ENCODE results near the gene CELSR1.

The CELSR1 gene

DNA sequence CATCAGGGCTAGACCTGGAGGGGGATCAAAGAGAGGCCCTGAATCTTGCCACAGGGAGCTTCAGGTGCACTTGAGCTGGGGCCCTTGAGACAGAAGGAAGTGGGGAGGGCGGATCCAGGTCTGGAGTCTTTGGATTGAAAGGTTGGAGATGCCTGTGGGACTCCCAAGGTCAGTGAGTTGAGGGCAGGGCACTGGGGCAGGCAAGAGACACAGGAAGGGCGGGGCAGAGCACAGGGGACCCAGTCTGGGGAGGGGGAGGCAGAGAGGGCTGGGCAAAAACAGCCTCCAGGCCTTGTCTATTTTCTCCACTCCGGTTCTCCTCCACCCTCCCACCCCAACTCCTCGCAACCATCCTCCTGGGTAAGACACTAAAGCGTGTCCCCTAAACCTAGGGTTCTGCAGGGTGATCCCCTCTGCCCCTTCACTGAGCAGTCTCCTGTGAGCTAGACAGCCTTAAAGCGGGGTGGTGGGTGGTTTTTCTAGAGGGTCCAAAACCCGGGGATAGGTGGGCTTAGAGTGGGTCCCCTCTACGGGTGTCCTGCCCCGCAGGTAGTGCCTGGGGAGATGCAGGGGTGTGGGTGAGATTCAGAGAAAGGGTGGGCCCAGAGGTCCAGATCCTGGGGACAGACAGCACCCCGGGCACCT, 38.6 kb upstream of the CELSR1 start:
- no peak for DNase-seq

DNA sequence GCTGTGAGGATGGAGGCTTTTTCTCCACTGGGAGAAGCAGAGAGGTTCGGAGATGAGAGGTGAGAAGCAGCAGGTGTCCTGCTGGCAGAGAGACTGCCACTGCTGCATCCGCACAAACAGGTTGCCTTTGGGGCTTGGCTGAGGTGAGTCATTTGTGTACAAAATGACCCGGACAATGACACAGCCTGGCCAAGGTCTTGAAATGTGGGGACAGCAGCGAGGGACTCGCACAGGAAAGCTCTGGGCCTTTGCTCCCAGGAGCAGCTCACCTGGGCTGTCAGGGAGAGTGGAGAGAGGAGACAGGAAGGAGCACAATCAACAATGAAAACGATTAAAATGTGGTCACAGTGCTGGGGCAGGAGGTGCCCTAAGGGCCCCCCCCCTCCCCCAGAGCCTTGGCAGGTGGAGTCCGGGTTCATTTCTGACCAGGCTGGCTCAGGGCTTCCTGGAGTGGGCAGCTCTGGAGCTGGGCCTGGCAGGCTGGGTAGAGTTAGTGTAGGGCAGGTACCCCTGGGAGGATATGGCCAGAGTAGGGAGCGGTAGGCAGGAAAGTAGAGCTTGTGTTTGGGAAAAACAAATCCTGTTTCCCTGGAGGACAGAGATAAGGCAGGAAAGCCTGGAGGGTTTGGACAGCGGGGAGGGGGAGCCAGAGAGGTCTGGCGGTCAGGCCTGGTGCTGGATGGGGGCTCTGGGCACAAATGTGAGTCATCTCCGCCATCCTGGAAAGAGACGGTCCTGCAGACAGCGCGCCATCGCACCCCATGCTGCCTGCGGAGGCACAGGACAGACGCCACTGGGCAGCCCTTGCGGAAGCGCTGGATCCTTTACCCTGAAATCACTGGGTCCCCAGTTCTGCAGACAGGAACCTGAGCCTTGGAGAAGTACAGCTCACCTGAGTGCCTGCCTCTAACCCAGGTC, 37.8 kb upstream of the CELSR1 start:
- DNase-seq, result no peak

DNA sequence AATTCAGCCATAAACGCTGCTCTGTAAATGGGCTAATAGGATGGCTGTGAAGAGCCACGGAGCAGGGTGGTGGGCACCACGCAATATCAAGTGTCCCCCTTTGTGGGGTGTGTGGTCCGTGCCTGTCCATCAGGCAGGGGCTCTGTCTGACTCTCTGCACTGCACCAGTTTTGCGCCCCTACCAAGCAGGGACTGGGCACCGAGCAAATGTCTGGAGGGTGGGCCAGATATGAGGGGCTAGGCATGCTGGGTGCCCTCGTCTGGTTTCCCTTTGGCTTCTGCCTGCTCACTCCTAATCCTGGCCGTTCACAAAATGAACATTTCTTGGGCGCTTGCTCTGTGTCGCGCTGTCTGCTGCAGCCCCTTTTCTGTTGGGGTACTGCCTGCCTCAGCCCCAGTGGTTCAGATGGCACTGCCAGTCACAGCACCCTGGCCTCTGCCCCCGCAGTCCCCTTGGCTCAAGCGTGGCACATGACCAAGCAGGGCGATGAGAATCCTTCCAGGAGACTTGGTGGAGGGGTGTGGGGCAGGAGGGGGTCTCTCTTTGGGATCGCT, 37.1 kb upstream of the CELSR1 start:
- DNase-seq, result no peak

DNA sequence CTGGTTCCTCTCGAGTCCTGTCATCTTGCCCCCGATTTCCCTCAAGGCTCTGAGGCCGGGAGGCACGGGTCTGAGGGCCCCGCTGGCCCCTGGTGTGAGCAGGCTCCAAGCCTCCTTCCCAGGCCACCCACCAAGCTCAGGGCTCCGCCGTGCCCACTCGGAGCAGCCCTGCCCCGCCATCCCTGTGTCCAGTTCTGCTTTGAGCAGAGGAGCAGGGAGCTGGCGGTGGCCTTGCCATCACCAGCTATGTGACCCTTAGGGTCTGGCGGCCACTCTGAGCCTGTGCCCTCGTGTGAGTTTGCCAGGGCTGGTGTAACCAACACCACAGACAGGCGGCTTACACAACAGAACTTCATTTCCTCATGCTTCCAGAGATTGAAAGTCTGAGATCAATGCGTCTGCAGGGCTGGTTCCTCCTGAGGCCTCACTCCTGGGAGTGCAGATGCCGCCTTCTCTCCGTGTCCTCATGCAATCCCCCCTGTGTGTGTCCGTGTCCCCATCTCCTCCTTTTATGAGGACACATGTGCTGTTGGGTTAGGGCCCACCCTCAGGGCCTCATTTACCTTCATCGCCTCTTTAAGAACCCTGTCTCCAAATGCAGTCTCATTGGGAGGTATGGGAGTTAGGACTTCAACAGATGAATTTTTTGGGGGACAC, 36.5 kb upstream of the CELSR1 start:
- DNase-seq, result peak; percentile 82

DNA sequence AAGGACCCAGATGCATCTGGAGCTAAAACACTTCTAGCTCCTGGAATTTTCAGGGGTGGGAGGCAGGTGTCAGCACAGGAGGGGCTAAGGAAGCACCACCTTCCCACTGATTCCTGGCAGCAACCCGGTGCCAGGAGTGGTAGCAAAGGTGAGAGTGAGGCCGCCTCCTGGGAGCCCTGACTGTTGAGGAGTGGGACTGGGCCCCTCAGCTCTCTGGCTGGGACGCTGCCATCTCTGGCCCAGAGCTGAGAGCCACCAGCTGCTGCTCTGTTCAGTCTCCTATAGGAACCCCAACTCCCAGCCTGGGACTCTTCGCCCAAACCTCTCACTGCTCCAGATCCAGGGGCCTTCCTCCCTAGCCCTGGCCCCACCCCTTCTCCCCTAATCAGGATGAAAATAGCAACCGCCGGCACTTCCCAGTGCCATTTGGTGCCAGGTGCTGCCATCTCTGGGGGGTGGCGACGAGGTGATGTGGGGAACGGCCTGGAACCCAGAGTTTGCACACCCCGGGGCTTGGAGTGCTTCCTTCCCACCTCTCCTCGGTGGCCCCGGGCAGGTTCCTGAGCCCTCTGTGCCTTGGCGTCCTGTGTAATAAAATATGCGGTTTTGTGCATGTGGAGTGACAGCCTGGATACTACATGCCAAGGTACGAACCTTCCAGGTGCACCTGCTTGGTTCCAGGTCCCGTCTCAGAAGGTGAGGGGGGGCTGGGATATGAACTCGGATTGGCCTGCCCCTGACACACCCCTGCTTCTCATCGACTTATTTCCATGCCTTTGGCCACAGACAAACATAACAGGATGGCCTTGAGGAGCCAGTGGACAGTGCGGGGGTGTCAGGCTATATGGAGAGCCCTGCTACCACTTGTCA, 35.7 kb upstream of the CELSR1 start:
- no peak for DNase-seq

DNA sequence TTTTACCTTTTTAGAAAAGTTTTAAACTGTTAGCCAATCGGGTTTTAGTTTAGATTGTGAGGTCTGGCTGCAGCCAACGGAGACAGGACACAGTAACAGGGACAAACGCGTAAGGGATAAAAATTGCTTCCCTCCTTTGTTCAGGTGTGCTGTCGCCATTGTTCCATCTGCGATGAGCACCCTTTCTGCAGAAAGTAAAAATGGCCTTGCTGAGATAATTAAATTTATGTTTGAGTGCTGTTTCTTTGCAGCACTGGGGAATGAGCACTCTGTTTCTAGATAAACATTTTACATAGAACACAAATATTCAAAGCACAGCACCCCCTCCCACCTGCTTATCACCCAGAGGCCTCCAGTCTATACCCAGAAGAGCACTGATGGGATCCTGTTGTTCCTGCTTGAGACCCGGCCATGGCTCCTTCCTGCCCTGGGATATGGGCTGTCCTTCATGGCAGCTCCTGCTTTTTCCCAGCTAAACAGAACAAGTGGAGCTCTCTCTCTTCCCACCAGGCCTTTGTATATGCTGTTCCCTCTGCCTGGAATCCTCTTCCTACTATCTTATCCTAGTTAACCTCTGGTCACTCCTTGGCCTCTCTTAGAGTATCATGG, 34.3 kb upstream of the CELSR1 start:
- DNase-seq, result no peak

DNA sequence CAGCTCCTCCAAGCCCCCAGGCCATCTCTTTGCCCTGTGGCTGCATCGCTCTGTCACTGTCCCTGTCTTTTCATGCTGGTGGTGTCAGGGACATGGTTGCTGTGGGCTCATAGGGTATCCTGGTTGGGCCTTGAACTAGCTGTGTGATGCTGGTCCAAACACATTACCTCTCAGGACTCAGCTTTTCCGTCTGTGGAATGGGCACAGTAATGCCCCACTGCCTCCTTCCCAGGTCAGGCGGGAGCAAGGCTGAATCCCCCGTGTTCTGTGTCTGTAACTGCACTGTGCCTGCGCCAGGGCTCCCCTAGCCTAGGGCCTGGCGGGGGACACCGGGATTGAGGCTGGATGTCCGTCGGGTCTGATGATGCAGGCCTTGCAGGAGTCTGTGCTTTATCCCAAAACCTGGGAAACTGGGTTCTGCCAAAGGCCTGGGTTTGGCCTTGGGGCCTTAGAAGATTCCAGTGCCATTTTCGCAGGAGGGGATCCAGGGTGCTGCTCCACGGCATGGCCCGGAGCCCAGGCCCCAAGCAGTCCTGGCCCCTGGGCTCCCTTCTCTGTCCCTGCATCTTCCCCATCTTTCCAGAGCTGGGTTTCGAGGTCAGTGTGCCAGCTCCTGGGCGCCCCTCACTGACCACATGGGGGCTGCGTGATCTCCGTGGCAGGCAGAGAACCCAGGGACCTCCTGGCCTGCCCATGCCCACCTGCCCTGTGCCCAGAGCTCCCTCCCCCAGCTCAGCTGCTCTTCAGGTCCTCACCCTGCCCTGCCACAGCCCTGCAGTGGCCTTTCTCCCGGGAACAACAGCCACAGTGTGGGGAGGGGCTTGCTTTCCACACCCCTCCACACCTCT, 32.7 kb upstream of the CELSR1 start:
- DNase-seq, result no peak

DNA sequence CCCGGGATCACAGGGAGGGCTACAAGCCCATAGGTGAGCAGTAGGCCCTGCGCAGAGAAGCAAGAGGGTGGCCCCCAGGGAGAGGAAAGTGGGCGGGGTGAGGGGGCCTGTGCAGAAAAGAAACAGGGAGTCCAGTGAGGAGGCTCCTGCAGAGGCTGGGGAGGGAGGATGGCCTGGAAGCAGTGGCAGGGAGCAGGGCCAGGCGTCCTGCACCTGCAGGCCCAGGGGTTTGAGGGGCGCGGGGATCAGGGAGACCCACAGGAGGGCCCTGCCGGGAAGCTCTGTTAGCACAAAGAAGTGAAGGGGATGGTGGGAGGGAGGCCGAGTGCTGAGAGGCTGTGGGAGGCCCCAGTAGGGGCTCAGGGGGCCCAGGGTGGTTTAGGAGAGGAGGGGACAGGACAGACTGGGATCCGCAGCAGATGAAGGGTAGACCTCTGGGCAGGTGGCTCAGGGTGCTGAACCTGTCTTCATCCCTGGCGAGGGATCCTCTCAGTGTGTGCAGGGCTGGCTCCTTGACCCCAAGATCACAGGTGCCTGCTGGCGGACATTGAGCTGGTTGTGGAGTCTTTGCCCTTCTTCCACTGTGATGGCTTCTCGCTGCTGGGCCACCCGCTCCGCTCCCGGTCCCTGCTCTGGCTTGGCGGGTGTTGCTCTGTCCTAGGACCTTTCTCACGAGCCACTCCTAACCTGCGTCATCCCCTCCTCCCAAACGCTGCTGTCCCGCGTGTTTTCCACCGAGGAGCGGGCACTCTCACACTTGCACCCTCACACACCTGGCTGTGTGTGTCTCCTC, 31.8 kb upstream of the CELSR1 start:
- DNase-seq, result no peak

DNA sequence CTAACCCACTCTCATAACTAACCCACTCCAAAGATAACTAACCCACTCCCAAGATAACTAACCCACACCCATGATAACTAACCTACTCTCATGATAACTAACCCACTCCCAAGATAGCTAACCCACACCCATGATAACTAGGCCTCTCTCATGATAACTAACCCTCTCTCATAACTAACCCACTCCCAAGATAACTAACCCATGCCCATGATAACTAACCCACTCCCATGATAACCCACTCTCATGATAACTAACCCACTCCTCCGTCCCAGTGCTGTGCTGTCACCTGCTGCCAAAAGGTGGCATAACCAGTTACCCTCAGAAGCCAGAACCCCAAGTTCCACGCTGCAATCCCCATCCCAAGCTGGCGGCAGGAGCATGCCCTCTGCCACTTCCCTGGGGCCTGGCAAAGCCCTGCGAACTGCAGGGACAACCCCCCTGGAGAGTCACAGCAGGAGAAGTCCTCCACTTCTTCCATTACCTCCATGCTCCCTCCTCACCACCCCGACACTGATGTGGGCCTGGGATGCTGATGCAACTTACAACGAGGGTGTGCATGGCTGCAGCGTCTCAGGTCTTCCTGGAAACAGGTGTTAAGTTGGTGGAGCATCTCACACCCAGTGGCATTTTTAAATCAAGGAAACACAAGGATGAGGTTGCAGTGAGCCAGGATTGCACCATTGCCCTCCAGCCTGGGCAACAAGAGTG, 30.8 kb upstream of the CELSR1 start:
- no peak for DNase-seq

DNA sequence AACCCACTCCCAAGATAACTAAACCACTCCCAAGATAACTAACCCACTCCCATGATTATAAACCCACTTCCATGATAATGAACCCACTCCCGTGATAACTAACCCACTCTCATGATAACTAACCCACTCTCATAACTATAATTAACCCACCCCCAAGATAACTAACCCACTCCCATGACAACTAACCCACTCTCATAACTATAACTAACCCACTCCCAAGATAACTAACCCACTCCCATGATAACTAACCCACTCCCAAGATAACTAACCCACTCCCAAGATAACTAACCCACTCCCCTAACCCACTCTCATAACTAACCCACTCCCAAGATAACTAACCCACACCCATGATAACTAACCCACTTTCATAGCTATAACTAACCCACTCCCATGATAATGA, 30.1 kb upstream of the CELSR1 start:
- no peak for DNase-seq

DNA sequence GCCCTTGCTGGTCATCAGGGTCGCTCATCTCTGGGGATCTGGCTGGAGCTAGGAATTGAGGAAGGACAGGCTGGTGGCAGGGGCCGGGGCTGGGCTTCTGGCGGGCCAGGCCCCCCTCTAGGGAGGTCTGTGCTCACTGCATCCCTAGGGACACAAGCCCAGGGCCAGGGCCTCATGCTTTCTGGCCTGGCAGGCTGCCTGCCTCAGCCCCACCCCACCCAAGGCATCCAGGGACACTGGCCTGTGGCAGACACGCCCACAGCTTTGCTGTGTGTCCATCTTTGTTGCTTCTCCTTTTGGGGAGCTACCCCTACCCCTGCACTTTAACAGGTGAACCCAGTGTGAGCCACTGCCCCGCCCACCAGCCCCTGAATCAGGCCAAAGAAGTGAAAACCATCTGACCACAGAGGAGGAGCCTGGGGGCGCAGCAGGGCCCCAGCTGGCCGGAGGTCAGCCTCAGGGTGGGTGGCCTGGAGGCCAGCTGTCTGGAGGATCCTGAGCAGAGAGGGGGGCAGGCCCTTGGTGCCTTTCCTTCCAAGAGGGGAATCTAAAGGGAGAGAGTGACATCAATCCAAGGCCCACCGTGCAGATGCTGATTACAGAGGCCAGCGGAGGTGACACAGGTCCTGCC, 26.8 kb upstream of the CELSR1 start:
- no peak for DNase-seq

DNA sequence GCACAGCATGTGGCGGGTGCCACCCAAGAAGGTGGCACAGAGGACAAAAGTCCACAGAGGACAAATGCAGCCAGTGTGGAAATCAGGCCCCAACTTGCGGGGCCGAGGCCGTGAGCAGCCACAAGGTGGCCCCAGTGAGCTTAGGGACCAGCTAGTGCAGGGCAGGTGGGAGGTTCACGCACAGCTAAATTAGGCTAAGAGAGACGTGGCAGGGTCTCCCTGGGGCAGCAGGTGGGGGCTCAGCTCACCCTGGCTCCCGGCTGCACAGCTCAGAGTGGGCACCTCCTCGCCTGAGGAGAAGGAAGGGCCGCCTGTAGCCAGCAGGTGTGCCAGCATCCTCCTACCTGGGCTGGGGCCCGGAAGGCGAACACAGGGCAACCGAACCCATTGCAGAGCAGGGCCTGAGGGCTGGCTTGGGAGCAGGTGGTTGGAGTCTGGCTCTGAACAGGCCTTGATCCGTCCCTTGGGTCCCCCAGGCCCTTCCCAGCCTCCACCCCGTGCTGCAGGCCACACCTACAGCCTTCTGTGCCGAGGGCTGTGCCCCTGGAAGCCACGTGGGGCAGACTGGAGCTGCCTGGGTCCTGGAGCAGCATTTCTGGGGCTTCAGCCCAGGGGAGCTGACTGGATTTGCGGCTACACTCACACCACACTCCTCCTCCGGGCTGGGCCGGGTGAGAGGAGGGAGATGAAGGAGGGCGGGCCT, 26.1 kb upstream of the CELSR1 start:
- peak; percentile 66 for DNase-seq

DNA sequence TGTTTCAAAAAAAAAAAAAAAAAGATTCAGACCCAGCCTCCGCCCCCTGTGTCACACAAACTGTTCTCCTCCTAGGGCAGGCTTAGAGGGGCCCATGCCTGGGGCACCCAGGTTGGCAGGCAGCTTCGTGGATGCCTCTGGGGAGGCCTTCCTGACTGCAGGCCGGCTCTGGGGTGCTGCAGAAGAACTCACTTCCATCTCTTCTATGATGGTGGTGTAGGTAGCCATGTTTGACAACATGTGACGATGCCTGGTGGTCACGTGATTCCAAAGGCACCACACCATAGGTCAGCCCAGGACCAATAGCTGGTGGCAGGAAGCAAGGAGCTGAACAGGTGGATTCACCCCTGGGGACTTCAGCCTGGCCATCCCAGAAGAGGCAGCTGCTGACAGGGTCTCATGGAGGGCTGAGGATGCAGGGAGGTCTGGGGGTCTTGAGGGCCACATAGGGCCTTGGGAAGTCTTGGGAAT, 24.1 kb upstream of the CELSR1 start:
- no peak for DNase-seq

DNA sequence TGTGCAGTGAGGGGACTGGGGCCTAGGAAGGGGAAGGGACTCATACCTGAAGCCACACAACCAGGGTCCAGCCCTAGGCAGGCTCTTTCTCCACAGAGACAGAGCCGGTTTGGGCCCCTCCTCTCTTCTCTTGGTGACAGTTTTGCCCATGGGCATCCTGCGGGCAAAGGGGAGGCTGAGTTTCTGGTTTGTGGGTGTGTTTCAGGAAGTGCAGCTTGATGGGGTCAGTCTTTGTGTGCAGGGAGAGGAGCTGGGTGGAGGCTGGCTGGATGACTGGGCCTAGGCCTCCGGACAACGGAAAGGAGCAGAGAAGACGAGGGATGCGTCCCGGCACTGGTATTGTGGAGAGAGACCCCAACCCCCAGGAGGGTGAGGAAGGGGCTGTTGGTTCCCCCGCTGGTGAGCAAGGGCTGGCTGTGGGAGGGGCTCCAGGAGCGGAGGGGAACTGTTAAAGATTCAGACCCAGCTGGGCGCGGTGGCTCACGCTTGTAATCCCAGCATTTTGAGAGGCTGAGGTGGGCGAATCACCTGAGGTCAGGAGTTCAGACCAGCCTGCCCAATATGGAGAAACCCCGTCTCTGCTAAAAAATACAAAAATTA, 23.4 kb upstream of the CELSR1 start:
- DNase-seq, result no peak

DNA sequence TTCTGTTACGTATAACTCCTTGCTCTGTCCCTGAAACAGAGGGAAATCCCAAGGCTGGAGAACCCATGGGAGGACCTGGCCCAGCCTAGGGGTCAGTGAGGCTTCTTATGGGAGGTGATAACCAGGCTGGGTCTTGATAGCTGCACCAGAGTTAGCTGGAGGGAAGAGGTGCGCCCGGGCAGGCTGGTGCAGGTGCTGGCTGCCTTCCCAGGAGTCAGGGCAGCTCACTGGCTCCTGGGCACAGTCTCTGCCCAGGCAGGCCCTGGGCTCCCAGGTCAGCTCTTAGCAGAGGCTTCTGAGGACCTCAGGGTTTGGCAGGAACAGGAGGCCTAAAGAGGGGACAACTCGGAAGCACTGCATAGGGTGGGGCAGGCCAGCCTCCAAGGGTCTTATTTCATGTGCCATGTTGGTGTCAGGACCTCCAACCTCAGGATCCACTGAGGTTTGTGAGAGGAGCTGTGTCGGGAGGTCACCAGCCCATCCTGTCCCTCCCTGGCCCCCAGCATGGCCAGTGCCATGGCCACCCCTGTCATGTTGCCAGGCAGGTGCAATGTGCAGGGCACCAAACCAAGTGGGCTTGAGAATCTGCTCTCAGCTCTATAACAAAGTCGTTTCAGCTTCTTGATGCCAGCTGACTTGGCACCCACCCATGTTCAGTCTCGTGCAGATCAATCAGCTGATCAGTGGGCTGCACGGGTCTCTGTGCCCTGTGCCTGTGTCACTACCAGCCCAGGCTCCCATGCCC, 20.5 kb upstream of the CELSR1 start:
- no peak for DNase-seq

DNA sequence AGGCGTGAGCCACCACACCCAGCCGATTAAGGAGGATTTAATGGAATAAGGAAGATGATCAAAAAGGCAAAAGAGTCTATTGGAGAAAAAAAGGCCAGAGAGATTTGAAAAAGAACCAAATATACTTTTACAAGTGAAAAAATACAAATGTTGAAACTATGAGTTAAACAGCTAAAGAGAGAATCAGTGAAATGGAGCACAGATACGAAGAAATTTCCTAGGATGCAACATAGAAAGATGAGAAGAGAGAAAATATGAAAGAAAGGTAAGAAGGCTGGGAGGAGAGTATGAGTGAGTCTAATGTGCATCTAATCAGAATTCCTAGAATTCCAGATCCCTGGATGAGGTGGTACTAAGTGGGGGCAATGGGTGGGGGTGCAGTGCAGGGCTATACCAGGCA, 19.4 kb upstream of the CELSR1 start:
- no peak for DNase-seq

DNA sequence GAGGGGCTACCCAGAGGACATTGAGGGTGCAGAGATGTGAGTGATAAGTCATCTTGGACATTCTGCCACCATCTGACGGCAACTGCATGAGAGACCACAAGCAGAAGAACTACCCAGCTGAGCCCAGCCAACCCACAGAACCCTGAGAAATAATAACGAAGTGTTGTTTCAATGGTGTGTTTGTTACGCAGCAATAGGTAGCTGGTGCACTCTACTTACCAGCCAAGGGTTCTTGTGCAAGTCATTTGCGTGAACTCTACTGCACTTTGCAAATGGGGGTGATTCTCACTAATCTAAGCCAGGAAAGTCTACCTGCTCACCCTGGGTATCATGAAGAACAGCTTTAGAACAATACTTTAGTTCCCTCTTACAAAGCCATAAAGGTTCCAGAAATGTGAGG, 15.8 kb upstream of the CELSR1 start:
- no peak for DNase-seq
